H1 (cell line): ENCODE data around the gene BBS9. TPM values are rescaled to one million over a fixed set of nuclear protein-coding genes. Genes with fewer than 3 reads are reported as not detected.

Experiments
- CTCF ChIA-PET: fragments of 300-600 bp; sonication (Branson Sonifier 250); formaldehyde crosslinking; loops from one replicate; lab custom pipeline; 2021; ENCODE audit not compliant: partially characterized antibody; lab: Charles Lee
- POLR2A ChIA-PET: fragments of 300-600 bp; sonication (Branson Sonifier 250); formaldehyde crosslinking; loops from one replicate; lab custom pipeline; 2021; ENCODE audit warnings: inconsistent platforms; ENCODE audit not compliant: partially characterized antibody; lab: Charles Lee
- DNase-seq, 2 experiments: peaks; one replicate each; pipeline versions ENCODE4 v3.0.0 to v3.0.0-alpha.2; 2010 to 2022; ENCODE audit warnings: low spot score in 2 of 2, low read depth in 1 of 2, mixed read lengths in 1 of 2
- FAIRE-seq: peaks from 2 replicates; lab custom pipeline; 2011; peaks lifted over from hg19 to GRCh38; lab: Jason Lieb, UNC
- H2AFZ ChIP-seq: 2 replicates; pipeline ENCODE4 v1.8.1; 2012; ENCODE audit warnings: low read length, inconsistent platforms
- H2AK5ac ChIP-seq: 2 replicates; pipeline ENCODE4 v1.6.1; 2013; ENCODE audit warnings: low read depth, low read length
- H2BK120ac ChIP-seq: replicated peaks from 2 replicates; pipeline ENCODE3; 2013; ENCODE audit warnings: low read depth, low read length, inconsistent platforms
- H2BK12ac ChIP-seq: 2 replicates; pipeline ENCODE4 v1.6.1; 2013; ENCODE audit warnings: low read depth, low read length
- H2BK15ac ChIP-seq: 2 replicates; pipeline ENCODE4 v1.6.1; 2013; ENCODE audit warnings: low read length
- H2BK20ac ChIP-seq: 2 replicates; pipeline ENCODE4 v1.6.1; 2013; ENCODE audit warnings: low read length
- H2BK5ac ChIP-seq: 2 replicates; pipeline ENCODE4 v1.6.1; 2013; ENCODE audit warnings: low read depth, low read length
- H3K14ac ChIP-seq: 2 replicates; pipeline ENCODE4 v1.6.1; 2013; ENCODE audit warnings: inconsistent platforms; ENCODE audit not compliant: insufficient read length
- H3K18ac ChIP-seq: 2 replicates; pipeline ENCODE4 v1.6.1; 2013; ENCODE audit warnings: low read length; ENCODE audit errors: extremely low read depth
- H3K23ac ChIP-seq: 2 replicates; pipeline ENCODE4 v1.6.1; 2013; ENCODE audit warnings: inconsistent platforms; ENCODE audit not compliant: insufficient read length
- H3K23me2 ChIP-seq: 2 replicates; pipeline ENCODE4 v1.6.1; 2013; ENCODE audit warnings: low read depth, low read length
- H3K27ac ChIP-seq: 2 replicates; pipeline ENCODE4 v1.6.1; 2011; ENCODE audit warnings: low read depth, low read length, inconsistent platforms
- H3K27me3 ChIP-seq, 4 experiments: replicated peaks in 1 of 4; 1 replicate in 1 of 4; 2 replicates in 3 of 4; pipeline versions ENCODE4 v1.6.1 to v1.8.1; 2011 to 2013; ENCODE audit warnings: low read length in 3 of 4, mild to moderate bottlenecking in 3 of 4, inconsistent platforms in 2 of 4, mixed read lengths in 2 of 4, moderate library complexity in 1 of 4; ENCODE audit not compliant: control insufficient read depth in 3 of 4, insufficient read depth in 3 of 4; ENCODE audit errors: extremely low read depth in 1 of 4
- H3K36me3 ChIP-seq, 4 experiments: 2 replicates each; pipeline versions ENCODE4 v1.6.1 to v1.8.1; 2011 to 2013; ENCODE audit warnings: mild to moderate bottlenecking in 4 of 4, low read length in 3 of 4, moderate library complexity in 2 of 4, control low read depth in 1 of 4, inconsistent platforms in 1 of 4; ENCODE audit not compliant: insufficient read depth in 4 of 4, control insufficient read depth in 2 of 4
- H3K4ac ChIP-seq: replicated peaks from 2 replicates; pipeline ENCODE3; 2013; ENCODE audit warnings: low read length, low read depth, mixed read lengths, inconsistent platforms; ENCODE audit not compliant: insufficient read length
- H3K4me1 ChIP-seq, 4 experiments: replicated peaks in 1 of 4; 1 replicate in 1 of 4; 2 replicates in 3 of 4; pipeline versions ENCODE4 v1.6.1 to v1.8.1; 2011 to 2013; ENCODE audit warnings: low read length in 3 of 4, inconsistent platforms in 2 of 4, mixed read lengths in 1 of 4; ENCODE audit not compliant: insufficient read depth in 4 of 4, control insufficient read depth in 3 of 4
- H3K4me2 ChIP-seq, 2 experiments: 2 replicates each; pipeline versions ENCODE4 v1.6.1 to v1.8.1; 2011 to 2013; ENCODE audit warnings: low read depth in 2 of 2, low read length in 2 of 2, control low read depth in 1 of 2, inconsistent platforms in 1 of 2, mild to moderate bottlenecking in 1 of 2; ENCODE audit not compliant: insufficient read depth in 1 of 2
- H3K4me3 ChIP-seq, 4 experiments: fragments of 200-600, 300-600 bp in 1 of 4; sonication (generic), shearing (Covaris generic), sonication (Bioruptor Twin) in 1 of 4; 2 replicates each; pipeline versions ENCODE4 v1.5.1 to v1.8.1; 2011 to 2016; ENCODE audit warnings: low read length in 4 of 4, low read depth in 3 of 4, control low read depth in 2 of 4, inconsistent platforms in 2 of 4, mild to moderate bottlenecking in 2 of 4, mixed read lengths in 1 of 4, moderate library complexity in 1 of 4; ENCODE audit not compliant: insufficient read depth in 2 of 4; ENCODE audit errors: extremely low read depth in 1 of 4
- H3K56ac ChIP-seq: replicated peaks from 2 replicates; pipeline ENCODE3; 2013; ENCODE audit warnings: low read depth, mild to moderate bottlenecking, mixed read lengths, low read length, inconsistent platforms; ENCODE audit not compliant: insufficient read length
- H3K79me1 ChIP-seq: 2 replicates; pipeline ENCODE4 v1.6.1; 2013; ENCODE audit warnings: low read depth, low read length, control low read depth
- H3K79me2 ChIP-seq, 2 experiments: 2 replicates each; pipeline versions ENCODE4 v1.6.1 to v1.8.1; 2012 to 2013; ENCODE audit warnings: low read length in 2 of 2, mild to moderate bottlenecking in 2 of 2, inconsistent platforms in 1 of 2; ENCODE audit not compliant: insufficient read depth in 2 of 2, control insufficient read depth in 1 of 2
- H3K9ac ChIP-seq, 4 experiments: replicated peaks in 1 of 4; 1 replicate in 1 of 4; 2 replicates in 3 of 4; pipeline versions ENCODE4 v1.6.1 to v1.8.1; 2011 to 2013; ENCODE audit warnings: low read depth in 3 of 4, low read length in 3 of 4, control low read depth in 2 of 4, mild to moderate bottlenecking in 2 of 4, moderate library complexity in 2 of 4, inconsistent platforms in 1 of 4; ENCODE audit errors: extremely low read depth in 1 of 4
- H3K9me3 ChIP-seq, 2 experiments: 2 replicates each; pipeline versions ENCODE4 v1.6.1 to v1.8.1; 2012 to 2013; ENCODE audit warnings: mild to moderate bottlenecking in 2 of 2, moderate library complexity in 2 of 2, control low read depth in 1 of 2, inconsistent platforms in 1 of 2, low read depth in 1 of 2, low read length in 1 of 2, mixed read lengths in 1 of 2; ENCODE audit not compliant: insufficient read depth in 2 of 2
- H4K20me1 ChIP-seq, 2 experiments: replicated peaks in 1 of 2; 2 replicates each; pipeline versions ENCODE3 to v1.8.1; 2011 to 2013; ENCODE audit warnings: inconsistent platforms in 2 of 2, low read length in 2 of 2, mild to moderate bottlenecking in 1 of 2; ENCODE audit not compliant: insufficient read depth in 2 of 2, control insufficient read depth in 1 of 2
- H4K5ac ChIP-seq: 2 replicates; pipeline ENCODE4 v1.6.1; 2013; ENCODE audit warnings: low read length, low read depth, mixed read lengths, inconsistent platforms; ENCODE audit not compliant: insufficient read length
- H4K8ac ChIP-seq: 2 replicates; pipeline ENCODE4 v1.8.0; 2013; ENCODE audit warnings: mild to moderate bottlenecking, moderate library complexity, low read length, inconsistent platforms; ENCODE audit not compliant: insufficient read depth; ENCODE audit errors: extremely low read depth
- H4K91ac ChIP-seq: replicated peaks from 2 replicates; pipeline ENCODE3; 2013; ENCODE audit warnings: low read length, mixed read lengths, inconsistent platforms; ENCODE audit not compliant: insufficient read length
- BACH1 ChIP-seq: IDR thresholded peaks from 2 replicates; pipeline ENCODE4 v1.6.1; 2012; ENCODE audit warnings: low read length, improper control_type of control experiment
- GABPA ChIP-seq: IDR thresholded peaks from 2 replicates; pipeline ENCODE4 v1.6.1; 2011; ENCODE audit warnings: mild to moderate bottlenecking, low read length, moderate library complexity, borderline replicate concordance; ENCODE audit not compliant: insufficient read depth
- POLR2A ChIP-seq, 2 experiments: IDR thresholded peaks; 1 replicate in 1 of 2; 2 replicates in 1 of 2; pipeline ENCODE4 v1.6.1; 2011; ENCODE audit warnings: low read depth in 2 of 2, low read length in 2 of 2, mild to moderate bottlenecking in 2 of 2; ENCODE audit errors: control extremely low read depth in 1 of 2
- POU5F1 ChIP-seq: IDR thresholded peaks from 2 replicates; pipeline ENCODE4 v1.6.1; 2011; ENCODE audit warnings: low read depth, mild to moderate bottlenecking, low read length, moderate library complexity
- RAD21 ChIP-seq, 2 experiments: IDR thresholded peaks in 1 of 2; conservative IDR thresholded peaks in 1 of 2; 2 replicates each; pipeline ENCODE4 v1.6.1; 2011; ENCODE audit warnings: low read depth in 2 of 2, low read length in 2 of 2, improper control_type of control experiment in 1 of 2, inconsistent platforms in 1 of 2, mild to moderate bottlenecking in 1 of 2, moderate library complexity in 1 of 2
- SIN3A ChIP-seq, 2 experiments: IDR thresholded peaks in 1 of 2; conservative IDR thresholded peaks in 1 of 2; 2 replicates each; pipeline ENCODE4 v1.6.1; 2011 to 2012; ENCODE audit warnings: low read length in 2 of 2, improper control_type of control experiment in 1 of 2, low read depth in 1 of 2, mild to moderate bottlenecking in 1 of 2
- SP4 ChIP-seq: IDR thresholded peaks from 2 replicates; pipeline ENCODE4 v1.6.1; 2012; ENCODE audit warnings: low read length, inconsistent platforms
- WGBS, 2 experiments: shearing (Covaris generic) in 1 of 2; methylation state at CpG; one replicate each; pipeline versions ENCODE4 v1.1.6 to v1.1.7; 2013 to 2015; ENCODE audit warnings: low lambda C conversion rate in 2 of 2, mixed read lengths in 2 of 2, inconsistent platforms in 1 of 2, low coverage in 1 of 2, missing lambda C conversion rate in 1 of 2; ENCODE audit not compliant: insufficient replicate concordance in 2 of 2, insufficient coverage in 1 of 2, insufficient read length in 1 of 2; ENCODE audit errors: extremely low coverage in 1 of 2, missing lambda C conversion rate in 1 of 2; 5-methylcytosine and 5-hydroxymethylcytosine counted together
- polyA plus RNA-seq, 7 experiments: library from polyadenylated mRNA; depleted of rRNA in 3 of 7; stranded (reverse) in 5 of 7; unstranded in 2 of 7; fragments of >200 nt in 5 of 7; fragments of 200-250 nt in 2 of 7; gene quantifications; 1 replicate in 5 of 7; 2 replicates in 1 of 7; 4 replicates in 1 of 7; pipeline versions ENCODE4 v1.2.1 to v1.2.3, GENCODE V29; 2011 to 2013; ENCODE audit warnings: missing spikeins in 2 of 7, mixed read lengths in 2 of 7
- total RNA-seq: library from RNA; stranded (reverse); fragmentation: NEBNext Ultra II Directional; extraction: Animal tissue kit (Norgen Biotek cat#: 25700); gene quantifications from 2 replicates; pipeline ENCODE4 v1.2.1, GENCODE V29; 2021

Gene BBS9
- total and polyA plus RNA-seq, 2 of the 8 experiments (the other 6 are each of a cell fraction or from before 2014, with no cell fraction given) = 22.3 to 37.0 TPM

DNA sequence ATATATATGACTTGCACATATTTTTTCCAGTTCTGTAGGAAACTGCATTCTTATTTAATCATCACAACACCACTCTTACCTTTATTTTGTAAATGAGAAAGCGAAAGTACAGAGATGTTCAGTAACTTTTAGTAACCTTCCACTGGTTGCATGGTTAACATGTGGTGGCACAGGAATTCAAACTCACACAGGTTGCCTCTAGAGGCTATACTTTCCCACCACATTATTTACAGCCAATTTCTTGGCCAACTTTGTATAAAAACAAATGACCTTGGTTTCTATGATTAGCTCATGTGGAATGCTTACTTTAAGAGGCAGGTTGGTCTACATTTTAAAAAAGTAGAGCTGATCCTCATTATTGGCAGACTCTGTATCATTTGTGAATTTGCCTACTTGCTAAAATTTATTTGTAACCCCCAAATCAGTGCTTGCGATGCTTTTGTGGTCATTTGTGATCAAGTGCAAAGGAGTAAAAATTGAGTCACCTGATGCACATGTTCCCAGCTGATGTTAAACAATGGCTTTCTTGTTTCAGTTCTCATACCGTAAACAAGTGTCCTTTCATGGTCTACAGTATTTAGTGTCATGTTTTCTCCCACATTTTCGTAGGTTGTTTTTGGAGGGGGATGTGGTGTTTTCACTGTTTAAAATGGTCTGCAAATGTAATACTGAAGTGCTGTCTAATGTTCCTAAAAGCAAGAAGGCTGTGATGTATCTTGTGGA, 14.8 kb downstream of the BBS9 start:
- no peak overlapping the region for H3K27ac ChIP-seq
- no peak overlapping the region for H3K56ac ChIP-seq
- 97% methylated on average over 4 of the region's 4 CpGs; no CpG with 5 or more reads in 1 of the 2 experiments for WGBS, 2 experiments
- no peak overlapping the region for H3K4me2 ChIP-seq
- H2BK15ac ChIP-seq = no peak overlapping the region
- H2BK120ac ChIP-seq = no peak overlapping the region
- H2BK12ac ChIP-seq = no peak overlapping the region
- H3K27me3 ChIP-seq = no peaks in the 10 kb centered on the region
- H4K20me1 ChIP-seq = no peaks in the 10 kb centered on the region
- H4K91ac ChIP-seq = no peak overlapping the region
- no peak overlapping the region for H3K4ac ChIP-seq
- H3K79me2 ChIP-seq = no peaks in the 10 kb centered on the region
- no peak overlapping the region for H4K8ac ChIP-seq
- no peak overlapping the region for H2BK5ac ChIP-seq
- H3K36me3 ChIP-seq = no peaks in the 10 kb centered on the region
- no peak overlapping the region for H2AFZ ChIP-seq
- H2AK5ac ChIP-seq = no peak overlapping the region
- no peak overlapping the region for H4K5ac ChIP-seq
- no peaks in the 10 kb centered on the region for H3K79me1 ChIP-seq
- no peaks in the 10 kb centered on the region; a peak in 1 of 4 replicates for H3K9me3 ChIP-seq
- CTCF ChIA-PET = interaction anchor here (0.6 kb wide), 1 partner anchor 324 kb away, joined by 3 read pairs; no protein-coding TSS in a partner anchor
- H3K23ac ChIP-seq = no peak overlapping the region
- POLR2A ChIA-PET = no interaction called here
- H3K9ac ChIP-seq = no peak overlapping the region
- no peaks in the 10 kb centered on the region; the same call in 1 of the 2 replicates for H3K23me2 ChIP-seq
- no peak overlapping the region for H2BK20ac ChIP-seq
- no peak overlapping the region for H3K18ac ChIP-seq
- no peak for FAIRE-seq
- H3K4me3 ChIP-seq = no peak overlapping the region
- no peak for DNase-seq
- H3K14ac ChIP-seq = no peak overlapping the region
- no peaks in the 10 kb centered on the region; a peak in 1 of 7 replicates for H3K4me1 ChIP-seq
- TF ChIP-seq RAD21 (IDR thresholded peaks at IDR 0.05 in 1 of 2, conservative IDR thresholded peaks at IDR 0.05 in 1 of 2; ENCODE audit: low read depth in 2 of 2, low read length in 2 of 2) = no peak
- no peak for TF ChIP-seq POU5F1
- TF ChIP-seq SIN3A (conservative IDR thresholded peaks at IDR 0.05 in 1 of 2, IDR thresholded peaks at IDR 0.05 in 1 of 2; ENCODE audit: low read depth in 1 of 2, low read length in 2 of 2) = no peak
- TF ChIP-seq BACH1 = no peak
- TF ChIP-seq GABPA = no peak
- TF ChIP-seq SP4 = no peak
- TF ChIP-seq POLR2A (IDR thresholded peaks at IDR 0.05; ENCODE audit: control extremely low read depth in 1 of 2, low read depth in 2 of 2, low read length in 2 of 2) = no peak
